ENCODE results near the gene KAT5. TPM values are rescaled to one million over a fixed set of nuclear protein-coding genes. Genes with fewer than 3 reads are reported as not detected.

Gene KAT5
- total and polyA plus RNA-seq, 2 of the 13 experiments (the other 11 are each of a cell fraction or from before 2014, with no cell fraction given) = 35.2 to 48.3 TPM

DNA sequence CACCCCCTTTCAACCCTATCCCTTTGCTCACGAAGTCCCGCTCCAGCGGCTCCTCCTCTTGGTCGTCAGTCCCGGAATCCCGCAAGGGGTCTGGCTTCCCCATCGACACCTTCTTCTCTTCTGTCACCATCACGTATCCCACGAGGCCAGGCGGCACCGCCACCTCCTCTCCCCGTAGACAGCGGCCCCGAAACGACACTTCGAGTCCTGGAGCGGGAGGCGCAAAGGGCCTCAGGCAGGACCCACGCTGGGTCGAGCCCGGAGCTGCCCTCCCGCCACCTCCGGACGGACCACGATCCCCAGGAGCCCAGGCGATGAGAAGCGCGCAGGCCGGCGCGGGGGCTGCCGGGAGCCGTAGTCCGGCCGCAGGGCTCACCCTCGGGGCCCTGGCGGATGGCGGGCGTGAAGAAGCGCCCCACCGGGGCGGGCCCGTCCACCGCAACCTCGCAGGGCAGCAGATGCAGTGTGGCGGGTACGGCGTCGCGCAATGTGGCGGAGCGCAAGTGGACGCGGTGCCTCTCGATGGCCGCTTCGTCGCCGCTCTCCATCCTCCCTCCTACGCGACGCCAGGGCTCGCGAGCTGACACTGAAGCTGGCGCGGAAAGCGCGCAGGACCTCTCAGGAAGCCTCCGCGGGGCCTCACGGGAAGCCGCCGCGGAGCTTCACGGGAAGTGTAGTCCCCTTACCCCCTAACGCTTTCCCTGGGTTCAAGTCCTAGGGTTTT is 8.3 kb downstream of the KAT5 start, which contains the start of gene RNASEH2C (continued):
- TF ChIP-seq ZNF746 (CRISPR knock-in tag; IDR thresholded peaks at IDR 0.05) (no peak), TBX3 (IDR thresholded peaks at IDR 0.05; ENCODE audit: borderline replicate concordance) (no peak), ZNF512 (CRISPR knock-in tag; IDR thresholded peaks at IDR 0.05) (no peak; the same call in 1 of the 2 replicates), ZFYVE20 (CRISPR knock-in tag; IDR thresholded peaks at IDR 0.05; ENCODE audit: borderline replicate concordance, low read depth) (0 out of 2 replicates have a peak, but pooled peaks have one; percentile 47), ZNF160 (CRISPR knock-in tag; IDR thresholded peaks at IDR 0.05) (no peak; the same call in 1 of the 2 replicates), PCBP1 (IDR thresholded peaks at IDR 0.05; ENCODE audit: borderline replicate concordance, low read depth, low read length) (peak; percentile 96), ZNF354B (CRISPR knock-in tag; IDR thresholded peaks at IDR 0.05) (no peak), ZNF263 (CRISPR knock-in tag; IDR thresholded peaks at IDR 0.05) (peak; percentile 96), ZNF232 (CRISPR knock-in tag; IDR thresholded peaks at IDR 0.05; ENCODE audit: borderline replicate concordance) (no peak; the same call in 1 of the 2 replicates), SAP130 (CRISPR knock-in tag; IDR thresholded peaks at IDR 0.05; ENCODE audit: low read depth) (peak; percentile 89), ZNF17 (CRISPR knock-in tag; IDR thresholded peaks at IDR 0.05) (no peak), MATR3 (CRISPR knock-in tag; IDR thresholded peaks at IDR 0.05) (no peak), CEBPG (CRISPR knock-in tag; IDR thresholded peaks at IDR 0.05) (no peak), ZNF761 (CRISPR knock-in tag; conservative IDR thresholded peaks at IDR 0.05) (no peak; the same call in 1 of the 2 replicates), ZNF18 (CRISPR knock-in tag; IDR thresholded peaks at IDR 0.05; ENCODE audit: insufficient replicate concordance) (no peak), ZNF337 (CRISPR knock-in tag; IDR thresholded peaks at IDR 0.05; ENCODE audit: borderline replicate concordance, low read depth) (peak; percentile 89; the same call in 1 of the 2 replicates), ZNF431 (CRISPR knock-in tag; IDR thresholded peaks at IDR 0.05; ENCODE audit: borderline replicate concordance, low read depth) (no peak), EZH2 (conservative IDR thresholded peaks at IDR 0.05; ENCODE audit: low read depth, low read length) (no peak), TOPORS (CRISPR knock-in tag; IDR thresholded peaks at IDR 0.05) (peak; percentile 66; the same call in 1 of the 2 replicates)
- TF ChIP-seq, protein P1, sequence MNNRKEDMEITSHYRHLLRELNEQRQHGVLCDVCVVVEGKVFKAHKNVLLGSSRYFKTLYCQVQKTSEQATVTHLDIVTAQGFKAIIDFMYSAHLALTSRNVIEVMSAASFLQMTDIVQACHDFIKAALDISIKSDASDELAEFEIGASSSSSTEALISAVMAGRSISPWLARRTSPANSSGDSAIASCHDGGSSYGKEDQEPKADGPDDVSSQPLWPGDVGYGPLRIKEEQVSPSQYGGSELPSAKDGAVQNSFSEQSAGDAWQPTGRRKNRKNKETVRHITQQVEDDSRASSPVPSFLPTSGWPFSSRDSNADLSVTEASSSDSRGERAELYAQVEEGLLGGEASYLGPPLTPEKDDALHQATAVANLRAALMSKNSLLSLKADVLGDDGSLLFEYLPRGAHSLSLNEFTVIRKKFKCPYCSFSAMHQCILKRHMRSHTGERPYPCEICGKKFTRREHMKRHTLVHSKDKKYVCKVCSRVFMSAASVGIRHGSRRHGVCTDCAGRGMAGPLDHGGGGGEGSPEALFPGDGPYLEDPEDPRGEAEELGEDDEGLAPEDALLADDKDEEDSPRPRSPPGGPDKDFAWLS (CRISPR knock-in tag; IDR thresholded peaks at IDR 0.05; ENCODE audit: borderline replicate concordance) = no peak
- TF ChIP-seq, protein P2, sequence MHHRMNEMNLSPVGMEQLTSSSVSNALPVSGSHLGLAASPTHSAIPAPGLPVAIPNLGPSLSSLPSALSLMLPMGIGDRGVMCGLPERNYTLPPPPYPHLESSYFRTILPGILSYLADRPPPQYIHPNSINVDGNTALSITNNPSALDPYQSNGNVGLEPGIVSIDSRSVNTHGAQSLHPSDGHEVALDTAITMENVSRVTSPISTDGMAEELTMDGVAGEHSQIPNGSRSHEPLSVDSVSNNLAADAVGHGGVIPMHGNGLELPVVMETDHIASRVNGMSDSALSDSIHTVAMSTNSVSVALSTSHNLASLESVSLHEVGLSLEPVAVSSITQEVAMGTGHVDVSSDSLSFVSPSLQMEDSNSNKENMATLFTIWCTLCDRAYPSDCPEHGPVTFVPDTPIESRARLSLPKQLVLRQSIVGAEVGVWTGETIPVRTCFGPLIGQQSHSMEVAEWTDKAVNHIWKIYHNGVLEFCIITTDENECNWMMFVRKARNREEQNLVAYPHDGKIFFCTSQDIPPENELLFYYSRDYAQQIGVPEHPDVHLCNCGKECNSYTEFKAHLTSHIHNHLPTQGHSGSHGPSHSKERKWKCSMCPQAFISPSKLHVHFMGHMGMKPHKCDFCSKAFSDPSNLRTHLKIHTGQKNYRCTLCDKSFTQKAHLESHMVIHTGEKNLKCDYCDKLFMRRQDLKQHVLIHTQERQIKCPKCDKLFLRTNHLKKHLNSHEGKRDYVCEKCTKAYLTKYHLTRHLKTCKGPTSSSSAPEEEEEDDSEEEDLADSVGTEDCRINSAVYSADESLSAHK (CRISPR knock-in tag; IDR thresholded peaks at IDR 0.05; ENCODE audit: borderline replicate concordance) = 0 out of 2 replicates have a peak, but pooled peaks have one; percentile 62
